ENCODE data around the gene ADCY4. TPM values are rescaled to one million over a fixed set of nuclear protein-coding genes. Genes with fewer than 3 reads are reported as not detected.

The ADCY4 gene
- total and polyA plus RNA-seq, 2 of the 13 experiments (the other 11 are each of a cell fraction or from before 2014, with no cell fraction given) = 0.03 TPM; not detected in 1

GRCh38 chr14:24315807-24316596, 18.9 kb downstream of the ADCY4 start (continued):
- TF ChIP-seq MAFG (CRISPR knock-in tag; IDR thresholded peaks at IDR 0.05) (0 out of 2 replicates have a peak, but pooled peaks have one; percentile 60), ZNF275 (CRISPR knock-in tag; IDR thresholded peaks at IDR 0.05; ENCODE audit: borderline replicate concordance) (peak; percentile 96), ERF (CRISPR knock-in tag; IDR thresholded peaks at IDR 0.05) (peak; percentile 99), KAT8 (CRISPR knock-in tag; IDR thresholded peaks at IDR 0.05) (peak; percentile 95), SETDB1 (CRISPR knock-in tag; IDR thresholded peaks at IDR 0.05; ENCODE audit: borderline replicate concordance) (no peak), PHB2 (IDR thresholded peaks at IDR 0.05; ENCODE audit: partially characterized antibody) (no peak), ZNF709 (CRISPR knock-in tag; IDR thresholded peaks at IDR 0.05) (peak; percentile 98; the same call in 1 of the 2 replicates), GATAD2A (CRISPR knock-in tag; IDR thresholded peaks at IDR 0.05) (no peak), ISL2 (CRISPR knock-in tag; IDR thresholded peaks at IDR 0.05) (peak; percentile 88; the same call in 1 of the 2 replicates), ZNF510 (CRISPR knock-in tag; IDR thresholded peaks at IDR 0.05; ENCODE audit: low read depth) (peak; percentile 97), ZNF512 (CRISPR knock-in tag; IDR thresholded peaks at IDR 0.05) (peak; percentile 81), PCBP1 (IDR thresholded peaks at IDR 0.05; ENCODE audit: borderline replicate concordance, low read depth, low read length) (no peak), ZFP1 (CRISPR knock-in tag; IDR thresholded peaks at IDR 0.05) (peak; percentile 90), TOPORS (CRISPR knock-in tag; IDR thresholded peaks at IDR 0.05) (peak; percentile 99), REXO4 (CRISPR knock-in tag; IDR thresholded peaks at IDR 0.05; ENCODE audit: borderline replicate concordance) (peak; percentile 97), RFXANK (CRISPR knock-in tag; IDR thresholded peaks at IDR 0.05) (peak; percentile 72; the same call in 1 of the 2 replicates), TMF1 (CRISPR knock-in tag; IDR thresholded peaks at IDR 0.05; ENCODE audit: low read depth) (peak; percentile 99), RBFOX2 (IDR thresholded peaks at IDR 0.05; ENCODE audit: low read depth, low read length) (peak; percentile 87), KDM6A (CRISPR knock-in tag; IDR thresholded peaks at IDR 0.05; ENCODE audit: low read depth) (0 out of 2 replicates have a peak, but pooled peaks have one; percentile 15), ZNF7 (CRISPR knock-in tag; IDR thresholded peaks at IDR 0.05) (peak; percentile 60), MIXL1 (CRISPR knock-in tag; IDR thresholded peaks at IDR 0.05) (peak; percentile 85), JARID2 (CRISPR knock-in tag; IDR thresholded peaks at IDR 0.05; ENCODE audit: insufficient replicate concordance) (peak; percentile 62), CSRNP2 (CRISPR knock-in tag; conservative IDR thresholded peaks at IDR 0.05; ENCODE audit: low read depth) (no peak), ZKSCAN8 (CRISPR knock-in tag; IDR thresholded peaks at IDR 0.05; ENCODE audit: borderline replicate concordance) (peak; percentile 90), ZNF879 (CRISPR knock-in tag; IDR thresholded peaks at IDR 0.05) (peak; percentile 98), SNAPC2 (CRISPR knock-in tag; IDR thresholded peaks at IDR 0.05) (peak; percentile 96), ZNF264 (CRISPR knock-in tag; IDR thresholded peaks at IDR 0.05) (peak; percentile 96)

Data from HepG2 (cell line).